Measurements from ENCODE around the gene IRGM.

Gene IRGM

DNA sequence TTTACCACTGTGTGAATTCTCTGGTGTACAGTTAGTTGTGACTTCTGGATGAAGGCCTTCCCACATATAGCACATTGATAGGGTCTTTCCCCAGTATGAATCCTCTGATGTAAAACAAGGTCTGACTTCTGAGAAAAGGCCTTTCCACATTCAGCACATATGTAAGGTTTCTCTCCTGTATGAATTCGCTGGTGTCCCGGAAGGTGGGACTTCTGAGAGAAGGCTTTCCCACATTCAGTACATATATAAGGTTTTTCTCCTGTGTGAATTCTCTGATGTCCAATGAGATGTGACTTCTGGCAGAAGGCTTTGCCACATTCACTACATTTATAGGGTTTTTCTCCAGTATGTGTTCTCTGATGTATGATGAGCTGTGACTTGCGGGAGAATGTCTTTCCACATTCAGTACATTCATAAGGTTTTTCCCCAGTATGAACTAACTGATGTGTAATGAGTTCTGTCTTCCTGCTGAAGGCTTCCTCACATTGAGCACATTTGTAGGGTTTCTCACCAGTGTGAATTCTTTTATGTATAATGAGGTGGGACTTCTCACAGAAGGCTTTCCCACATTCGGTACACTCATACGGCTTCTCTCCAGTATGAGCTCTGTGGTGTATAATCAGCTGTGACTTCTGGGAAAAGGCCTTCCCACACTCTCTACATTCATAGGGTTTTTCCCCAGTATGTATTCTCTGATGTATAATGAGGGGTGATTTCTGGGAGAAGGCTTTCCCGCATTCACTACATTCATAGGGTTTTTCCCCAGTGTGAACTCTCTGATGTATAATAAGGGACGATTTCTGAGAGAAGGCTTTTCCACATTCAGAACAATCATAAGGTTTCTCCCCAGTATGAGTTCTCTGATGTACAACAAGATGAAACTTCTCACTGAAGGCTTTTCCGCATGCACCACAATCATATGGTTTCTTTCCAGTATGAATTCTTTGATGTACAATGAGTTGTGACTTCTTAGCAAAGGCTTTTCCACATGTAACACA is 49.4 kb downstream of the IRGM start:
- DNase-seq (ENCODE audit: low read depth in 2 of 2) = no peak

All from stimulated activated CD4-positive, alpha-beta T cell treated with anti-CD3 and anti-CD28 coated beads, Interleukin-15, amount 100 ng/mL, for 48 hours (primary cell).